K562 (cell line): ENCODE data around the gene LYPD5. TPM values are rescaled to one million over a fixed set of nuclear protein-coding genes. Genes with fewer than 3 reads are reported as not detected.
A peak's percentile ranks its signal among the peaks of the same experiment; 100 is the strongest.

ENCODE experiments used
- AFF4 ChIP-seq: sonication (generic); formaldehyde crosslinking; IDR thresholded peaks from 2 replicates; pipeline ENCODE4 v1.8.0; 2023; ENCODE audit warnings: mild to moderate bottlenecking, missing genetic modification reagents
- ARID1B ChIP-seq: fragments of 450-650 bp; IDR thresholded peaks from 2 replicates; pipeline ENCODE4 v1.6.1; 2016; ENCODE audit warnings: antibody characterized with exemption, mild to moderate bottlenecking, inconsistent platforms
- BRD9 ChIP-seq: fragments of 450-650 bp; IDR thresholded peaks from 2 replicates; pipeline ENCODE4 v1.6.1; 2018; ENCODE audit warnings: low read depth; ENCODE audit not compliant: partially characterized antibody
- CBX3 ChIP-seq, 2 experiments: IDR thresholded peaks; 1 replicate in 1 of 2; 2 replicates in 1 of 2; pipeline ENCODE4 v1.6.1; 2012; ENCODE audit warnings: inconsistent platforms in 2 of 2, low read length in 2 of 2, borderline replicate concordance in 1 of 2, control low read depth in 1 of 2
- CHD4 ChIP-seq: fragments of 200-600 bp; sonication (generic); IDR thresholded peaks from 3 replicates; pipeline ENCODE4 v1.6.1; 2012; ENCODE audit warnings: low read depth, mild to moderate bottlenecking, mixed read lengths, low read length, inconsistent platforms; ENCODE audit not compliant: insufficient read depth, insufficient replicate concordance, poor library complexity, severe bottlenecking
- CREB5 ChIP-seq: fragments of 250-450 bp; sonication (Bioruptor Pico); IDR thresholded peaks from 2 replicates; pipeline ENCODE4 v1.5.0; 2020; ENCODE audit warnings: mild to moderate bottlenecking
- CXXC5 ChIP-seq: fragments of 250-450 bp; sonication (Bioruptor Pico); IDR thresholded peaks from 2 replicates; pipeline ENCODE4 v1.8.0; 2022; ENCODE audit warnings: inconsistent platforms, mild to moderate bottlenecking, moderate library complexity
- DMBX1 ChIP-seq: fragments of 250-450 bp; sonication (Bioruptor Pico); IDR thresholded peaks from 2 replicates; pipeline ENCODE4 v1.8.0; 2022; ENCODE audit warnings: inconsistent platforms, mild to moderate bottlenecking, moderate library complexity, borderline replicate concordance
- E2F3 ChIP-seq: fragments of 250-450 bp; sonication (Bioruptor Pico); IDR thresholded peaks from 2 replicates; pipeline ENCODE4 v1.4.0; 2020; ENCODE audit warnings: mild to moderate bottlenecking
- HOXB6 ChIP-seq: fragments of 250-450 bp; sonication (Bioruptor Pico); IDR thresholded peaks from 2 replicates; pipeline ENCODE4 v1.5.1; 2022; ENCODE audit warnings: mild to moderate bottlenecking, borderline replicate concordance
- MAX ChIP-seq: sonication (generic); formaldehyde crosslinking; IDR thresholded peaks from 2 replicates; pipeline ENCODE4 v1.9.0; 2022; ENCODE audit warnings: mild to moderate bottlenecking, missing genetic modification reagents
- PRDM10 ChIP-seq: fragments of 450-650 bp; IDR thresholded peaks from 2 replicates; pipeline ENCODE4 v1.6.1; 2018; ENCODE audit not compliant: partially characterized antibody
- RAD51 ChIP-seq: fragments of 450-650 bp; IDR thresholded peaks from 2 replicates; pipeline ENCODE4 v1.7.1; 2016; ENCODE audit warnings: low read depth, mild to moderate bottlenecking, borderline replicate concordance
- RBBP5 ChIP-seq: fragments of 200-600 bp; sonication (generic); IDR thresholded peaks from 2 replicates; pipeline ENCODE4 v1.6.1; 2012; ENCODE audit warnings: borderline replicate concordance, mild to moderate bottlenecking, low read length, control low read depth, inconsistent platforms; ENCODE audit not compliant: insufficient read depth, poor library complexity, severe bottlenecking
- SMARCB1 ChIP-seq: IDR thresholded peaks from 2 replicates; pipeline ENCODE4 v1.6.1; 2011; ENCODE audit warnings: improper control_type of control experiment, low read depth; ENCODE audit not compliant: insufficient read length
- polyA plus RNA-seq, 8 experiments: library from polyadenylated mRNA; depleted of rRNA in 4 of 8; stranded (reverse) in 5 of 8; unstranded in 3 of 8; fragments of >200 nt; fragmentation: Nextera tagmentation in 2 of 8; fragmentation: Illumina TruSeq in 1 of 8; extraction: Ambion mirVana in 2 of 8; extraction: Trizol in 1 of 8; gene quantifications; 2 replicates each; pipeline versions ENCODE4 v1.2.1 to v1.2.3, GENCODE V29; 2011 to 2014; ENCODE audit warnings: inconsistent platforms in 1 of 8, missing spikeins in 1 of 8
- total RNA-seq, 7 experiments: library from RNA; depleted of rRNA in 6 of 7; stranded (reverse); fragments of >200 nt in 6 of 7; fragmentation: Illumina TruSeq in 2 of 7; extraction: Trizol in 2 of 7; gene quantifications; 2 replicates each; pipeline versions ENCODE4 v1.2.1 to v1.2.3, GENCODE V29; 2011 to 2021; ENCODE audit warnings: low replicate concordance in 1 of 7

The LYPD5 gene
- total and polyA plus RNA-seq, 9 of the 15 experiments (the other 6 are each of a cell fraction or from before 2014, with no cell fraction given): 0.03 to 0.22 (median 0.10) TPM; not detected in 3

- TF ChIP-seq PRDM10 (peak; percentile 25), BRD9 (no peak), MAX (peak; percentile 37; the same call in 1 of the 2 replicates), CHD4 (no peak), E2F3 (CRISPR knock-in tag) (no peak), CXXC5 (peak; percentile 25; the same call in 1 of the 2 replicates), ARID1B (peak; percentile 60; the same call in 1 of the 2 replicates), HOXB6 (CRISPR knock-in tag) (no peak), CREB5 (CRISPR knock-in tag) (no peak), RAD51 (no peak), AFF4 (CRISPR knock-in tag) (no peak), CBX3 (IDR thresholded peaks at IDR 0.05; ENCODE audit: borderline replicate concordance in 1 of 2, low read length in 2 of 2) (peak in 1 of 2 experiments; percentile 15; a peak in 1 of 3 replicates), DMBX1 (CRISPR knock-in tag) (no peak; the same call in 1 of the 2 replicates), SMARCB1 (no peak), RBBP5 (peak; percentile 30)
These were observed 37.0 kb downstream of the LYPD5 start (continued) for GRCh38 chr19:43765109-43765876.
